ENCODE data around the gene TJAP1.

DNA sequence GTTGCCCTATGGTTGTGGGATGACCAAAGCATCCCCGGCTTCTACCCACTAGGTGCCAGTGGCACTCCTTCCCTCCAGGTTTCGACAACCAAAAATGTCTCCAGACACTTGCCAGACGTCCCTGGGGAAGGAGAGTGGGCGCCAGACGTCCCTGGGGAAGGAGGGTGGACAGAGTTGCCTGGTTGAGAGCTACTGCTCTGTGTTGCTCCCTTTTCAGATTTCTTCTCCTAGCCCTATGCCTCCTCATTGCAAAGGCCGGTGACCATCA lies 19.7 kb downstream of the TJAP1 start:
- TF ChIP-seq, protein P1, sequence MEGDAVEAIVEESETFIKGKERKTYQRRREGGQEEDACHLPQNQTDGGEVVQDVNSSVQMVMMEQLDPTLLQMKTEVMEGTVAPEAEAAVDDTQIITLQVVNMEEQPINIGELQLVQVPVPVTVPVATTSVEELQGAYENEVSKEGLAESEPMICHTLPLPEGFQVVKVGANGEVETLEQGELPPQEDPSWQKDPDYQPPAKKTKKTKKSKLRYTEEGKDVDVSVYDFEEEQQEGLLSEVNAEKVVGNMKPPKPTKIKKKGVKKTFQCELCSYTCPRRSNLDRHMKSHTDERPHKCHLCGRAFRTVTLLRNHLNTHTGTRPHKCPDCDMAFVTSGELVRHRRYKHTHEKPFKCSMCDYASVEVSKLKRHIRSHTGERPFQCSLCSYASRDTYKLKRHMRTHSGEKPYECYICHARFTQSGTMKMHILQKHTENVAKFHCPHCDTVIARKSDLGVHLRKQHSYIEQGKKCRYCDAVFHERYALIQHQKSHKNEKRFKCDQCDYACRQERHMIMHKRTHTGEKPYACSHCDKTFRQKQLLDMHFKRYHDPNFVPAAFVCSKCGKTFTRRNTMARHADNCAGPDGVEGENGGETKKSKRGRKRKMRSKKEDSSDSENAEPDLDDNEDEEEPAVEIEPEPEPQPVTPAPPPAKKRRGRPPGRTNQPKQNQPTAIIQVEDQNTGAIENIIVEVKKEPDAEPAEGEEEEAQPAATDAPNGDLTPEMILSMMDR (IDR thresholded peaks at IDR 0.05; ENCODE audit: borderline replicate concordance, extremely low read depth, low read length, poor library complexity, severe bottlenecking): no peak
- no peak for TF ChIP-seq EZH2 (IDR thresholded peaks at IDR 0.05; ENCODE audit: borderline replicate concordance, low read depth, low read length, severe bottlenecking)

All from DND-41 (cell line).